ENCODE data around the gene CARD10.
"Not testable (repeated sequence)": the region's sequence is repeated elsewhere in the genome, so short reads cannot be mapped to it uniquely, and the experiment has no call there.

DNA sequence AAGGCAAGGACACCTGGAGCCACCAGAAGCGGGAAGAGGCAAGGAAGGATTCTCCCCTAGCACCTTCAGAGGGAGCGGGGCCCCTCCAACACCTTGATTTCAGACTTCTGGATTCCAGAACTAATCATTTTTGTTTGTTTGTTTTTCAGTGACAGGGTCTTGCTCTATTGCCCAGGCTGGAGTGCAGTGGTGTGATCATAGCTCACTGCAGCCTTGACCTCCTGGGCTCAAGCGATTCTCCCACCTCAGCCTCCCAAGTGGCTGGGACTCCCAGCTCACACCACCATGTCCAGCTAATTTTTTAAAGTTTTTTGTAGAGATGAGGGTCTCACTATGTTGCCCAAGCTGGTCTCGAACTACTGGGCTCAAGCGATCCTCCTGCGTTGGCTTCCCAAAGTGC, 20.6 kb upstream of the CARD10 start:
- TF ChIP-seq POLR2AphosphoS5 (IDR thresholded peaks at IDR 0.05; ENCODE audit: low read depth, low read length); POLR2A (IDR thresholded peaks at IDR 0.05; ENCODE audit: low read depth, low read length); TAF1 (IDR thresholded peaks at IDR 0.05; ENCODE audit: borderline replicate concordance, low read depth, low read length): not testable (repeated sequence)
